ENCODE measurements around the gene IGFLR1. TPM values are rescaled to one million over a fixed set of nuclear protein-coding genes. Genes with fewer than 3 reads are reported as not detected.

Gene IGFLR1
- total RNA-seq, 2 experiments from 2014 or later = 63.0 to 63.4 TPM

DNA sequence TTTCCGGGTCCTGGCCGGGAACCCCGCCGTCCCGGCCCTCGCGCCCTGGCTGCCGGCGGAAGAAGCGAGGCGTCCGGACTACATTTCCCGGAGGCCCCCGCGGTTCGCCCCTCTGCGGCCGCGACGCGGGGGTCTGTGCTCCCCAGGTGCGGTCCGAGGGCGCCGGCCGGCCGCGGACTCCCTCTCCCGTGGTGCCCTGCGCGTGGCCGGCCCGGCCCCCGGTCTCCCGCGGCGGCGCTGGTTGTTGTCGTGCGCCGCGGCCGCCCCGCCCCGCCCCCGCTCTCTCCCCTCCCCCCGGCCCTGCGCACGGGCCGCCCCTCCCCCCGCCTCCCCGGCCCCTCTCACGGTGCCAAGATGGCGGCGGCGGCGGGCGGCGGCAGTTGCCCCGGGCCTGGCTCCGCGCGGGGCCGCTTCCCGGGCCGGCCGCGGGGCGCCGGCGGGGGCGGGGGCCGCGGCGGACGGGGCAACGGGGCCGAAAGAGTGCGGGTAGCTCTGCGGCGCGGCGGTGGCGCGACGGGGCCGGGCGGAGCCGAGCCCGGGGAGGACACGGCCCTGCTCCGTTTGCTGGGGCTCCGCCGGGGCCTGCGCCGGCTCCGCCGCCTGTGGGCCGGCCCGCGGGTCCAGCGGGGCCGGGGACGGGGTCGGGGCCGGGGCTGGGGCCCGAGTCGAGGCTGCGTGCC, 24.4 kb downstream of the IGFLR1 start, which contains the start of gene KMT2B:
Gene KMT2B, plus strand, starts transcription at position 339 of the 680 bp plus-strand sequence. Its CDS starts 16 bp downstream, at position 355.
- H3K9me3 Mint-ChIP-seq = no peaks in the 10 kb centered on the region
- peak; percentile 96 for DNase-seq
- H3K4me1 Mint-ChIP-seq = peaks cover 41% of the 10 kb centered on the region

GRCh38 chr19:35716801-35717664, 25.2 kb downstream of the IGFLR1 start:
- Mint-ChIP-seq H3K27me3 (no peaks in the 10 kb centered on the region), H3K36me3 (peaks cover 13% of the 10 kb centered on the region), H3K4me3 (peak overlapping the region; percentile 97), H3K9me3 (no peaks in the 10 kb centered on the region), H3K4me1 (peaks cover 49% of the 10 kb centered on the region), H3K27ac (peak overlapping the region; percentile 94)
- POLR2A ChIA-PET = interaction anchor here (1.0 to 6.6 kb wide), 4 partner anchors 15 to 24 kb away, joined by 3 to 75 read pairs (median 46); partner anchors contain the start of gene IGFLR1
- ATAC-seq (ENCODE audit: low read depth) = peak; percentile 71
- DNase-seq = peak; percentile 87

More for the DNA sequence above, 24.4 kb downstream of the IGFLR1 start, which contains the start of gene KMT2B:
- POLR2A ChIA-PET = interaction anchor here (0.5 to 3.3 kb wide), 15 partner anchors 9 to 509 kb away, joined by 3 to 32 read pairs (median 5); partner anchors contain the start of genes HSPB6, IGFLR1, KIRREL2 and LIN37
- peak within 1 kb of the TSS; percentile 97 for H3K4me3 Mint-ChIP-seq
- peak; percentile 0 for ATAC-seq (ENCODE audit: low read depth)
- H3K36me3 Mint-ChIP-seq = peaks cover 15% of the 10 kb centered on the region
- H3K27ac Mint-ChIP-seq = peak within 1 kb of the TSS; percentile 94
- no peaks in the 10 kb centered on the region for H3K27me3 Mint-ChIP-seq

DNA sequence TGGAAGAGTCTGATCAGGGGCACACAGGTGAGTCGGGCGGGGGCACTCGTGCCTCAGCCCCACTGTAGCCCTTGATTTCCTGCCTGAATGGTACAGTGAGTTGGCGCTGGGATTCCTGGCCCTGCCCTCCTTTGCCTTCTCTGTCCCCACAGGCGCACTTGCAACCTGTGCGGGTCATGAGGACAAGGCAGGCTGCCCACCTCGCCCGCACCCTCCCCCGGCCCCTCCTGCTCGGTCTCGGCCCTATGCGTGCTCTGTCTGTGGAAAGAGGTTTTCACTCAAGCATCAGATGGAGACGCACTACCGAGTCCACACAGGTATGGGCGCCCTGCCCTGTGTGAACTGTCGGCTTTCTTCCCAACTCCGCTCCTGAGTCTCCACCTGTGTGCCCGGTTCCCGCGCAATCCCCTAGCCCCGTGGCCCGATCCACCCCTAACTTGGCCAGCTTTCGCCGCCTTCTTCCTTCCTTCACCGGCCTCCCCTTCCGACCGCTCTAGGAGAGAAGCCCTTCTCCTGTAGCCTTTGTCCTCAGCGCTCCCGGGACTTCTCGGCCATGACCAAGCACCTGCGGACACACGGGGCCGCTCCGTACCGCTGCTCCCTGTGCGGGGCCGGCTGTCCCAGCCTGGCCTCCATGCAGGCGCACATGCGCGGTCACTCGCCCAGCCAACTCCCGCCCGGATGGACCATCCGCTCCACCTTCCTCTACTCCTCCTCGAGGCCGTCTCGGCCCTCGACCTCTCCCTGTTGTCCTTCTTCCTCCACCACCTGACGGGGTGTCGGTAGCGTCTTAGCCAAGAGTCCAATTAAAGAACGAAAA, 26.1 kb downstream of the IGFLR1 start:
- POLR2A ChIA-PET = interaction anchor here (1.2 to 6.6 kb wide), 3 partner anchors 14 to 32 kb away, joined by 3 to 75 read pairs (median 61); partner anchors contain the start of gene LIN37
- Mint-ChIP-seq H3K27ac (peak overlapping the region; percentile 94), H3K27me3 (no peaks in the 10 kb centered on the region), H3K4me3 (peak overlapping the region; percentile 97), H3K4me1 (peaks cover 54% of the 10 kb centered on the region), H3K9me3 (no peaks in the 10 kb centered on the region), H3K36me3 (peaks cover 13% of the 10 kb centered on the region)
- DNase-seq (peak; percentile 58), ATAC-seq (ENCODE audit: low read depth) (no peak)

GRCh38 chr19:35715355-35715809, 26.9 kb downstream of the IGFLR1 start:
- Mint-ChIP-seq H3K4me1 (peaks cover 61% of the 10 kb centered on the region), H3K9me3 (no peaks in the 10 kb centered on the region), H3K27me3 (no peaks in the 10 kb centered on the region), H3K36me3 (peaks cover 11% of the 10 kb centered on the region), H3K4me3 (peak overlapping the region; percentile 97), H3K27ac (peak overlapping the region; percentile 94)
- POLR2A ChIA-PET = interaction anchor here (1.0 to 6.6 kb wide), 4 partner anchors 13 to 33 kb away, joined by 3 to 75 read pairs (median 33); partner anchors contain the start of gene LIN37
- DNase-seq = no peak
- ATAC-seq (ENCODE audit: low read depth) = no peak

GRCh38 chr19:35714601-35715354, 27.5 kb downstream of the IGFLR1 start:
- Mint-ChIP-seq H3K36me3 (peaks cover 8% of the 10 kb centered on the region), H3K27ac (peak overlapping the region; percentile 95), H3K4me3 (peak overlapping the region; percentile 97), H3K4me1 (peaks cover 62% of the 10 kb centered on the region), H3K27me3 (no peaks in the 10 kb centered on the region), H3K9me3 (no peaks in the 10 kb centered on the region)
- peak; percentile 43 for DNase-seq
- no peak for ATAC-seq (ENCODE audit: low read depth)
- POLR2A ChIA-PET = interaction anchor here (1.0 to 6.6 kb wide), 5 partner anchors 13 to 72 kb away, joined by 5 to 75 read pairs (median 14); partner anchors contain the start of genes ETV2 and HSPB6

DNA sequence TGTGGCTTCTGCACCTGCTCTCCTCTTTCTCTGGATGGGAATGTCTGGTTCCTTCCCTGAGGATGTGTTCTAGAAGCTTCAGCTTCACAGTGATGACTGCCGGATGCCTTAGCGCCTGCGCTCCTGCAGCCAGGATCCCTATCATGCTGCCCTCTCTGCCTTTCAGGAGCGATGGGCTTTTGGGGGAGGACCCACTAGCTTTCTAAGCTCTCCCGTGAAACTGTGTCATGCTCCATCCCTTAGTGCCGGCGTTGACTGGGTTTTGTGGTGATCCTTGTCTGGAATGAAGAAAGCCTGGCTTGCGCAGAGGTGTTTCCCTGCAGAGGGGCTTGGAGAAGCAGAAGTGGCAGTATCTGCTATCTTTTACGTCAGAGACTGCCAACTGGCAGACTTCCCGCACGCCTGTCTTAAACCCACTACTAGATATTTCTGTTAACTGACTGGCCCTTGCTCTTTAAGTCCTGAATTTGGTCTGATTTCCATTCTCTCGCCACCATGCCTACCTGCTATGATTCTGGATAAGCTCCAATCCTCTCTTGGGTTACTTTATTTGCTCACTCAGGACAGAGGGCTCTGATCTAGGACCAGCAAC, 28.3 kb downstream of the IGFLR1 start:
- no peaks in the 10 kb centered on the region for H3K27me3 Mint-ChIP-seq
- H3K4me1 Mint-ChIP-seq = peaks cover 56% of the 10 kb centered on the region
- DNase-seq = no peak
- no peaks in the 10 kb centered on the region for H3K9me3 Mint-ChIP-seq
- POLR2A ChIA-PET = interaction anchor here (1.0 to 6.6 kb wide), 7 partner anchors 12 to 187 kb away, joined by 3 to 75 read pairs (median 9); partner anchors contain the start of genes ETV2 and HSPB6
- H3K4me3 Mint-ChIP-seq = peak overlapping the region; percentile 97
- peak overlapping the region; percentile 95 for H3K27ac Mint-ChIP-seq
- H3K36me3 Mint-ChIP-seq = peaks cover 9% of the 10 kb centered on the region
- ATAC-seq (ENCODE audit: low read depth) = no peak

DNA sequence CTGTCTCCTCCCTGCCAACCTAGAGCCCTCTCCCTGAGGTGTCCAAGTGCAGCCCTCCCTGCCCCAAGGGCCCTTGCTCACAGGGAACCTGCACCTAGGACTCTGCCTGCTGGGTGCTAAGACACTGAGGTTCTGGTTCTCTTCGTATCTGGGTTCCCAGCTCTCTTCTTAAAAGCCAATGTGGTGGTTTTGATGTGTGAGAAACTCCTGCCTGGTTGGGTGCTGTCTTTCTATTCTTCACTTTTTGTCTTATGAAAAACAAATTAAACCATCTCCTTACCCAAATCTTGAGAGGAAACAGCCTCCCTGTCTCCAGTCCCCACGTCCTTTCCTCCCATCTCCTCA, 28.8 kb downstream of the IGFLR1 start:
- no peak for ATAC-seq (ENCODE audit: low read depth)
- no peaks in the 10 kb centered on the region for H3K9me3 Mint-ChIP-seq
- peak overlapping the region; percentile 95 for H3K27ac Mint-ChIP-seq
- no peak for DNase-seq
- peaks cover 52% of the 10 kb centered on the region for H3K4me1 Mint-ChIP-seq
- POLR2A ChIA-PET = interaction anchor here (1.2 to 6.6 kb wide), 8 partner anchors 11 to 188 kb away, joined by 3 to 75 read pairs (median 7); partner anchors contain the start of genes ETV2, HSPB6, LIN37 and PSENEN
- peaks cover 11% of the 10 kb centered on the region for H3K36me3 Mint-ChIP-seq
- no peaks in the 10 kb centered on the region for H3K27me3 Mint-ChIP-seq
- H3K4me3 Mint-ChIP-seq = peak overlapping the region; percentile 97

GRCh38 chr19:35712567-35713505, 29.4 kb downstream of the IGFLR1 start:
- ATAC-seq (ENCODE audit: low read depth) (peak; percentile 20), DNase-seq (peak; percentile 79)
- Mint-ChIP-seq H3K4me1 (peaks cover 52% of the 10 kb centered on the region), H3K9me3 (no peaks in the 10 kb centered on the region), H3K27ac (peak overlapping the region; percentile 95), H3K36me3 (peaks cover 11% of the 10 kb centered on the region), H3K4me3 (peak overlapping the region; percentile 97), H3K27me3 (no peaks in the 10 kb centered on the region)
- POLR2A ChIA-PET = interaction anchor here (1.2 to 6.6 kb wide), 11 partner anchors 11 to 188 kb away, joined by 3 to 75 read pairs (median 8); partner anchors contain the start of genes COX6B1, ETV2, HSPB6 and IGFLR1

GRCh38 chr19:35710784-35711723, 31.2 kb downstream of the IGFLR1 start:
- Mint-ChIP-seq H3K4me3 (peak overlapping the region; percentile 74), H3K9me3 (no peaks in the 10 kb centered on the region), H3K36me3 (peaks cover 9% of the 10 kb centered on the region), H3K27ac (peak overlapping the region; percentile 97), H3K4me1 (peaks cover 47% of the 10 kb centered on the region), H3K27me3 (no peaks in the 10 kb centered on the region)
- POLR2A ChIA-PET = interaction anchor here (0.9 to 6.6 kb wide), 10 partner anchors 9 to 190 kb away, joined by 3 to 75 read pairs (median 8); partner anchors contain the start of genes COX6B1, ETV2, HSPB6 and IGFLR1
- peak; percentile 61 for DNase-seq
- ATAC-seq (ENCODE audit: low read depth) = peak; percentile 32

- H3K27me3 Mint-ChIP-seq = no peaks in the 10 kb centered on the region
- POLR2A ChIA-PET = interaction anchor here (0.9 to 1.2 kb wide), 2 partner anchors 11 to 64 kb away, joined by 3 to 4 read pairs; no protein-coding TSS in a partner anchor
Observed at GRCh38 chr19:35708391-35708790, 33.9 kb downstream of the IGFLR1 start.

More at GRCh38 chr19:35708391-35708790, 33.9 kb downstream of the IGFLR1 start:
- H3K9me3 Mint-ChIP-seq = no peaks in the 10 kb centered on the region
- peaks cover 26% of the 10 kb centered on the region for H3K4me1 Mint-ChIP-seq
- no peak for ATAC-seq (ENCODE audit: low read depth)
- H3K27ac Mint-ChIP-seq = no peak overlapping the region
- H3K36me3 Mint-ChIP-seq = peaks cover 4% of the 10 kb centered on the region
- no peak for DNase-seq
- no peak overlapping the region for H3K4me3 Mint-ChIP-seq

Measured in activated naive CD8-positive, alpha-beta T cell treated with anti-CD3 and anti-CD28 coated beads, Interleukin-2, amount 10 ng/mL, durations not matched to agents 7 days and 5 days (primary cell).